GM18520 (cell line): ENCODE data around the gene MICAL3.

Experiments
- ATAC-seq: cut with Tn5 transposase; IDR thresholded peaks from one replicate; pipeline ENCODE4 v1.9.1; 2021; ENCODE audit not compliant: unreplicated experiment

MICAL3 gene

DNA sequence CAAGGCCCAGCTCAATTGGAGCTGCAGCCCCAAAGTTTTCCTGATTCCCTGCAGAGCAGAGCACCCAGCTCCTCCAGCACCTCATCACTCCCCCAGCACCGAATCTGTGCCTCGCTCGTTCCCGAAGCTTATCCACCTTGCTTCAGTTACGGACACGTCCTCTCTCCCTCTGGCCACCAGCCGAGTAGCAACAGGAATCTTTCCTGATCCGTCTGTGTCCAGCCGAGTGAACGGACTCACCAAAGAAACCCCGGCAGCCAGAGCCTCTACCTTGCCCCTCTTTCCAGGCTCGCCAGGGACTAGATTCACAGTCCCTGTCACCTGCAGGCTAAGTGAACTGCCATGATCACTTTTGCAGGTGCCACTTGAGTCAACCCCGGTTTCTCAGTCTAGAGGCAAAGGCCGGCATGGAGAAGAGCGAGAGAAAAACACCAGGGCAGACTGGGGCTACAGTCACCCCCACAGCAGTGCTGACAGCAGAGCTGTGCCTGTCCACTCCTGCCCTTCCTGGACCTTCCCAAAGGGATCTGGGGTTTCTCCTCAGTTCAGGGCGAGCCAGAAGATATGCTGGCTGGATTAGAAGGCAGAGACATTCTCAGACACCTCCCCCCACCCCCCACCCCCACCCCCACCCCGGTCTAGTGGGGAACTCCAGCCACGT, 282.4 kb downstream of the MICAL3 start:
- ATAC-seq: no peak

DNA sequence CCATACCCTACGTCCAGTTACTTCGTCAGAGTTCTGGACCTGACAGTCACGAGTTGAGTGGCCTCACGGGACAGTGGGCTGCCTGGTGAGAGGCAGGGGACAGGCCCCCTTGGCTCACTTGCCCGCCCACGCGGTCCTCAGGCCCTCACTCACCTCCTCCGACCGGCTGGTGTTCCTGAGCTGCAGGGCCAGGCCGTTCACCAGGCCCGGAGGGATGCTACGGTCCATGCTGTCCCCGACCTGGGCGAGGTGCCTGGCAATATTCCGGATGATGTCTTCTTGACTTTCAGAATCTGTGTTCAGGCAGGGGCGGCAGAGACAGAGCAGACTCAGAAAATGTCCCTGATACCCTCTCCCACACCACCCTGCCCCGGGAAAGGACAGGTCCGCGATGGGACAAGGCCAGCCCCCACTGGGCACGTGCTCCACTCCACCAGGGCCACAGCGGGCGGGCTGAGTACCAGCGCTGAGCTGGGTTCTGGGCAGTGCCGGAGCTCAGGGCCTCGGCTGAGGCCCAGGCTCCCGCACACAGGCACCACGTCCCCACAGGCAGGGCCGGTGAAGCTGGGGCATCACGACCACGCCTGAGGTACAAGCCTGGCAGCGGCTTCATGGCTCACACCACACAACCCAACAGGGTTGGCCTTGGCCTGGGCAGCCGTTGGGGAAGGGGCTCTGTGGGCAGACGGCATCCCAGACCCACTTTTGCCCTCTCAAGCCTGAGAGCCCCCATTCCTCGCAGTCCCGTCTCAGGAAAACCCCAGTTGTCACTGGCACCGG, 285.0 kb downstream of the MICAL3 start:
- no peak for ATAC-seq

- no peak for ATAC-seq
These were observed 285.8 kb downstream of the MICAL3 start for GRCh38 chr22:17738386-17739128.
